Esophagus muscularis mucosa (tissue), 4 donors: ENCODE results near the gene CEP112. TPM values are rescaled to one million over a fixed set of nuclear protein-coding genes. Genes with fewer than 3 reads are reported as not detected.

Experiments used
- DNase-seq: peaks from one replicate; pipeline ENCODE4 v3.0.0-alpha.2; 2017; ENCODE audit errors: extremely low spot score
- H3K27ac ChIP-seq, 4 donors: fragments of 200-600 bp; sonication (generic); replicated peaks in 1 of 4; 1 replicate in 3 of 4; 2 replicates in 1 of 4; pipeline ENCODE4 v1.5.1; 2016 to 2019; ENCODE audit warnings: mild to moderate bottlenecking in 1 of 4
- H3K27me3 ChIP-seq, 4 donors: fragments of 200-600 bp; sonication (generic); one replicate each; pipeline versions ENCODE4 v1.5.1 to v1.6.0; 2016 to 2019
- H3K36me3 ChIP-seq, 4 donors: fragments of 200-600 bp; sonication (generic); one replicate each; pipeline ENCODE4 v1.5.1; 2016 to 2019
- H3K4me1 ChIP-seq, 4 donors: fragments of 200-600 bp; sonication (generic); one replicate each; pipeline ENCODE4 v1.5.1; 2016 to 2019
- H3K4me3 ChIP-seq, 4 donors: fragments of 200-600 bp; sonication (generic); 1 replicate in 2 of 4; 2 replicates in 2 of 4; pipeline ENCODE4 v1.5.1; 2016 to 2019; ENCODE audit warnings: mild to moderate bottlenecking in 4 of 4, moderate library complexity in 1 of 4
- H3K9me3 ChIP-seq, 4 donors: fragments of 200-600 bp; sonication (generic); 1 replicate in 3 of 4; 2 replicates in 1 of 4; pipeline ENCODE4 v1.5.1; 2016 to 2019
- CTCF ChIP-seq, 3 experiments: fragments of 200-600 bp in 2 of 3; fragments of 450-650 bp in 1 of 3; sonication (generic) in 2 of 3; IDR thresholded peaks; one replicate each; pipeline ENCODE4 v1.5.1; 2017 to 2019; ENCODE audit warnings: antibody characterized with exemption in 3 of 3, mild to moderate bottlenecking in 2 of 3, moderate library complexity in 1 of 3
- EP300 ChIP-seq: sonication (generic); formaldehyde crosslinking; IDR thresholded peaks from one replicate; pipeline ENCODE4 v1.6.1; 2017; ENCODE audit warnings: antibody characterized with exemption
- POLR2A ChIP-seq: fragments of 450-650 bp; IDR thresholded peaks from one replicate; pipeline ENCODE4 v1.6.1; 2017; ENCODE audit warnings: antibody characterized with exemption, moderate library complexity, mild to moderate bottlenecking, low read depth
- POLR2AphosphoS5 ChIP-seq, 2 donors: sonication (generic); formaldehyde crosslinking; IDR thresholded peaks; one replicate each; pipeline ENCODE4 v1.6.1; 2017; ENCODE audit warnings: antibody characterized with exemption in 2 of 2
- WGBS: methylation state at CpG from one replicate; pipeline ENCODE4 v1.1.5; 2018; 5-methylcytosine and 5-hydroxymethylcytosine counted together
- intact Hi-C: fragments of 100-400 bp; cut with DNase I; formaldehyde crosslinking; loops from one replicate; pipeline ENCODE4 v1.15.1; 2023
- total RNA-seq, 4 donors: library from RNA; depleted of rRNA; stranded (reverse); fragments of >200 nt; gene quantifications; one replicate each; pipeline versions ENCODE4 v1.1.0 to v1.2.1, GENCODE V29; 2016

CEP112 gene
- total RNA-seq, 4 donors from 2014 or later: 17.0 to 24.7 (median 23.2) TPM

GRCh38 chr17:65718601-65719000 is 473.3 kb downstream of the CEP112 start:
- no peak for DNase-seq
- H3K9me3 ChIP-seq: no peaks in the 10 kb centered on the region
- H3K27me3 ChIP-seq: no peaks in the 10 kb centered on the region
- H3K4me1 ChIP-seq: peaks cover 0 to 9% (median 8%) of the 10 kb centered on the region in 4 donors
- H3K4me3 ChIP-seq: no peak overlapping the region
- 76% methylated on average over 3 of the region's 3 CpGs for WGBS
- intact Hi-C loops: loop anchor here (5.0 kb wide), 1 partner anchor 261 kb away; no protein-coding TSS in a partner anchor
- H3K27ac ChIP-seq: no peak overlapping the region
- H3K36me3 ChIP-seq: no peaks in the 10 kb centered on the region
- TF ChIP-seq EP300 (no peak), POLR2AphosphoS5 (IDR thresholded peaks at IDR 0.05) (no peak), CTCF (IDR thresholded peaks at IDR 0.05) (no peak), POLR2A (no peak)

DNA sequence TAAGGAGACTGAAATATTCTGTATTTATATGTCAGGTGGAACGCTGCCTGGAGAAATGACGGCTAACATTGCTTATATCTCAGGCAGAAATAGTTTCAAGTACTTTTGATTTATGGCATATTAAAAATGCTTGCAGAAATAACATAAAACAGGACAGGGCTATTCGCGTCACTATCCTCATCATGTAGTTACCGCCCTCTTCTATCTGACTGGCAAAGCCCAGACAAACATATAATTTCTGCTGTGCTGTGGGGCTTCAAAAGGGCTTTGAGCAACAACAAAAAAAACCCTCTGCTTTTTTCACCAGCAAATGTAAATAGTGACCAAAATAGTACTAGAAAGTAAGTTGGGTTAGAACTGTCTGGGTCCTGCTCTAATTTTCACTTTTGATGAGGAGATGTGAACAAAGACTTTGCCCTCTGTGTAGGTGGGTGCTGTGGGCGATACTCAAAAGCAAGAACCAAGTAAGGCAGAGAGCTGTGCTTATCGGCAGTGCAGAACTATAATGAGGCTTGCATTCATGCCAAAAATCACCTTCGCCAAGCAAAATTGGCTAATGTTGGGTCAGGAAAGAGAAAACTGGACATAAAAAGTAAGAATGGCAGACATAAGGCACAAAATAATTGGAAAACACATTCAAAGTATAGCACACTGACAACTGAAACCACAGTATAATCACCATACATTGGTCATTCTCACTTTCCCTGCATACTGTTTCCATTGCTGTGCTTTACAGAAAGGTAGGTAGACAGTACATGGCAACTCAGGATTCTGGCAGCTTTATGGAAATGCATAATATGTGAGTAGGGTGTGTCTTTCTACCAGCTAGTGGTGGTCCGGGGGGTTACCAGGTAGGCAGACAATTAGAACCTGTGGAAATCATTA is 479.3 kb downstream of the CEP112 start:
- Histone ChIP-seq H3K4me3 (peak overlapping the region in 3 of 4 donors; percentile 4 to 28 (median 21)), H3K27me3 (no peaks in the 10 kb centered on the region), H3K36me3 (no peaks in the 10 kb centered on the region), H3K27ac (peak overlapping the region; percentile 75 to 83 (median 79)), H3K4me1 (peaks cover 0 to 39% (median 33%) of the 10 kb centered on the region in 4 donors), H3K9me3 (no peaks in the 10 kb centered on the region)
- no peak for DNase-seq
- TF ChIP-seq POLR2AphosphoS5 (IDR thresholded peaks at IDR 0.05) (peak; percentile 27 to 72), CTCF (IDR thresholded peaks at IDR 0.05) (no peak), EP300 (peak; percentile 61)
- WGBS: 52% methylated on average over 9 of the region's 9 CpGs
- intact Hi-C loops: no loop called here

DNA sequence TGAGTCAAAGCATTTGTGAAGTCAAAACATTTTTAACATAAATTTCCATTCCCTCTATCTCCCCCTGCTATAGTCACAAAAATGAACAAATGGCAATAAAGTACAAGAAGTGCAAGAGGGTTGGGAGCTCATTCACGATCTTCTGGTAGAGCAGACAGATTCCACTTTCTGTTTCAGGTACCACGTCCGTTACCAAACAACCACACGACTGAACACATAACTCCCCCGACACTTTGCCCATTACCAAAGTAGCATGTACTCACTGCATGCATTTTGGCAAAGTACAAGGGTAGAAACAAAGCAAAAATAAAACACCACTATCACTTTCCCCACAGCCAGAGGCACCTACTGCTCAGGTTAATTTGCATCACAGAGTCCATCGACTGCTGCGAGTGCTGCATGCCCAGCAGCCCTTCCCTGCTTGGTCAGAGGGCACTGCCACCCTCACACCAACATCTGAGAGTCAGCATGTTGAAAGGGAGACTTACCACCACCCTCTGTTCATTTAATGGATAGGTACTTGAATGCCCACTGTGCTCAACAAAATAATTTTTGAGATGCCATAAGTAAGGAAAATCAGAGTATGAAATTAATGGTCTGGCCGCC is 480.2 kb downstream of the CEP112 start:
- TF ChIP-seq EP300 (no peak), POLR2AphosphoS5 (IDR thresholded peaks at IDR 0.05) (no peak), POLR2A (no peak), CTCF (IDR thresholded peaks at IDR 0.05) (no peak)

GRCh38 chr17:65707780-65708179 is 484.2 kb downstream of the CEP112 start:
- WGBS: 20% methylated on average over 2 of the region's 2 CpGs
- H3K27ac ChIP-seq: peak overlapping the region; percentile 53 to 74 (median 69)
- H3K36me3 ChIP-seq: no peaks in the 10 kb centered on the region
- intact Hi-C loops: no loop called here
- no peak for DNase-seq
- no peak overlapping the region for H3K4me3 ChIP-seq
- no peaks in the 10 kb centered on the region for H3K9me3 ChIP-seq
- TF ChIP-seq POLR2AphosphoS5 (IDR thresholded peaks at IDR 0.05) (peak in 1 of 2 donors; percentile 56), EP300 (no peak), CTCF (IDR thresholded peaks at IDR 0.05) (no peak)
- H3K4me1 ChIP-seq: peaks cover 0 to 66% (median 62%) of the 10 kb centered on the region in 4 donors
- no peaks in the 10 kb centered on the region for H3K27me3 ChIP-seq

More for the DNA sequence above, 480.2 kb downstream of the CEP112 start:
- Histone ChIP-seq H3K36me3 (no peaks in the 10 kb centered on the region), H3K9me3 (no peaks in the 10 kb centered on the region), H3K27ac (peak overlapping the region; percentile 75 to 83 (median 79)), H3K4me3 (peak overlapping the region in 3 of 4 donors; percentile 4 to 28 (median 21)), H3K27me3 (no peaks in the 10 kb centered on the region), H3K4me1 (peaks cover 0 to 46% (median 42%) of the 10 kb centered on the region in 4 donors)
- 72% methylated on average over 8 of the region's 8 CpGs for WGBS
- intact Hi-C loops: no loop called here
- no peak for DNase-seq
